AG08396 (cell line): Measurements from ENCODE around the gene TMPRSS9.

Experiments
- DNase-seq: peaks from one replicate; pipeline ENCODE4 v3.0.0; 2012; ENCODE audit warnings: low spot score, mixed read lengths

The TMPRSS9 gene

GRCh38 chr19:2329501-2329916, 30.6 kb upstream of the TMPRSS9 start:
- peak; percentile 45 for DNase-seq

GRCh38 chr19:2330255-2330631, 29.8 kb upstream of the TMPRSS9 start:
- DNase-seq, result no peak

GRCh38 chr19:2330632-2331284, 29.3 kb upstream of the TMPRSS9 start:
- DNase-seq, result no peak

GRCh38 chr19:2331601-2332246, 28.3 kb upstream of the TMPRSS9 start:
- DNase-seq, result no peak

- no peak for DNase-seq
Observed at GRCh38 chr19:2332341-2333026, 27.6 kb upstream of the TMPRSS9 start.

GRCh38 chr19:2333027-2333806, 26.8 kb upstream of the TMPRSS9 start:
- DNase-seq, result no peak

- DNase-seq, result no peak
Observed at GRCh38 chr19:2333807-2334211, 26.3 kb upstream of the TMPRSS9 start.

GRCh38 chr19:2334426-2334825, 25.6 kb upstream of the TMPRSS9 start:
- DNase-seq, result no peak

GRCh38 chr19:2334986-2335846, 24.8 kb upstream of the TMPRSS9 start:
- no peak for DNase-seq

GRCh38 chr19:2335848-2336247, 24.2 kb upstream of the TMPRSS9 start:
- no peak for DNase-seq

GRCh38 chr19:2336528-2337328, 23.3 kb upstream of the TMPRSS9 start:
- DNase-seq, result no peak

- no peak for DNase-seq
Observed at GRCh38 chr19:2337329-2337707, 22.7 kb upstream of the TMPRSS9 start.

- DNase-seq, result no peak
Observed at GRCh38 chr19:2338055-2338615, 21.9 kb upstream of the TMPRSS9 start.

- no peak for DNase-seq
Observed at GRCh38 chr19:2338751-2339643, 21.1 kb upstream of the TMPRSS9 start.

- no peak for DNase-seq
Observed at GRCh38 chr19:2339644-2340310, 20.3 kb upstream of the TMPRSS9 start.

GRCh38 chr19:2340496-2341243, 19.4 kb upstream of the TMPRSS9 start:
- DNase-seq, result no peak

GRCh38 chr19:2341244-2341751, 18.8 kb upstream of the TMPRSS9 start:
- no peak for DNase-seq

GRCh38 chr19:2341982-2342381, 18.1 kb upstream of the TMPRSS9 start:
- no peak for DNase-seq
